GM23338 (cell line): ENCODE measurements around the gene CCDC106. TPM values are rescaled to one million over a fixed set of nuclear protein-coding genes. Genes with fewer than 3 reads are reported as not detected.

ENCODE experiments used
- ATAC-seq: fragments of 200-7000 bp; cut with Tn5 transposase; 3 replicates; pipeline ENCODE4 v1.9.1; 2020
- DNase-seq: peaks from one replicate; pipeline ENCODE4 v3.0.0-alpha.2; 2015; ENCODE audit warnings: low spot score
- H2AFZ ChIP-seq: fragments of 200-600 bp; sonication (generic); 2 replicates; pipeline ENCODE4 v1.8.0; 2016; ENCODE audit warnings: antibody characterized with exemption, mild to moderate bottlenecking, moderate library complexity
- H3F3A ChIP-seq: fragments of 200-600 bp; sonication (generic); replicated peaks from 2 replicates; pipeline ENCODE4 v1.8.0; 2017; ENCODE audit warnings: antibody characterized with exemption, mixed run types, low read depth
- H3K27ac ChIP-seq: fragments of 200-600 bp; sonication (generic); 2 replicates; pipeline ENCODE4 v1.6.1; 2016; ENCODE audit warnings: low read depth
- H3K27me3 ChIP-seq: fragments of 200-600 bp; sonication (generic); 2 replicates; pipeline ENCODE4 v1.8.0; 2016; ENCODE audit warnings: mild to moderate bottlenecking, mixed run types, moderate library complexity; ENCODE audit not compliant: insufficient read depth
- H3K36me3 ChIP-seq: fragments of 200-600 bp; sonication (generic); 2 replicates; pipeline ENCODE4 v1.8.0; 2016; ENCODE audit warnings: mild to moderate bottlenecking; ENCODE audit not compliant: insufficient read depth
- H3K4me1 ChIP-seq: fragments of 200-600 bp; sonication (generic); 2 replicates; pipeline ENCODE4 v1.8.0; 2016; ENCODE audit warnings: mild to moderate bottlenecking, moderate library complexity; ENCODE audit not compliant: insufficient read depth
- H3K4me2 ChIP-seq: fragments of 200-600 bp; sonication (generic); 2 replicates; pipeline ENCODE4 v1.7.1; 2017; ENCODE audit warnings: mixed run types
- H3K4me3 ChIP-seq: fragments of 200-600 bp; sonication (generic); 2 replicates; pipeline ENCODE4 v1.6.1; 2016; ENCODE audit warnings: mixed run types
- H3K79me2 ChIP-seq: fragments of 200-600 bp; sonication (generic); replicated peaks from 2 replicates; pipeline ENCODE4 v1.8.0; 2017; ENCODE audit warnings: mild to moderate bottlenecking; ENCODE audit not compliant: insufficient read depth
- H3K9me2 ChIP-seq: fragments of 200-600 bp; sonication (generic); 2 replicates; pipeline ENCODE4 v1.8.0; 2017; ENCODE audit not compliant: insufficient read depth
- H4K20me1 ChIP-seq: fragments of 200-600 bp; sonication (generic); replicated peaks from 2 replicates; pipeline ENCODE4 v1.8.0; 2017; ENCODE audit warnings: mild to moderate bottlenecking; ENCODE audit not compliant: insufficient read depth
- H3K27ac Mint-ChIP-seq: 2 replicates; pipeline ENCODE4 v1.8.0; 2020; ENCODE audit warnings: inconsistent platforms, mild to moderate bottlenecking, moderate library complexity, mixed read lengths
- H3K27me3 Mint-ChIP-seq: 3 replicates; pipeline ENCODE4 v1.8.0; 2022; ENCODE audit warnings: low read depth, mild to moderate bottlenecking, moderate library complexity, mixed read lengths, inconsistent platforms; ENCODE audit not compliant: insufficient read depth, poor library complexity
- H3K36me3 Mint-ChIP-seq: 3 replicates; pipeline ENCODE4 v1.8.0; 2021; ENCODE audit warnings: low read depth, mild to moderate bottlenecking, inconsistent platforms, moderate library complexity, mixed read lengths
- H3K4me1 Mint-ChIP-seq: 3 replicates; pipeline ENCODE4 v1.8.0; 2020; ENCODE audit warnings: mild to moderate bottlenecking, inconsistent platforms, mixed read lengths
- H3K4me3 Mint-ChIP-seq: 3 replicates; pipeline ENCODE4 v1.8.0; 2021; ENCODE audit warnings: moderate library complexity, mild to moderate bottlenecking, inconsistent platforms, mixed read lengths
- H3K9me3 Mint-ChIP-seq: 3 replicates; pipeline ENCODE4 v1.8.0; 2020; ENCODE audit warnings: moderate library complexity, mild to moderate bottlenecking, inconsistent platforms, mixed read lengths
- CREB1 ChIP-seq: fragments of 250-450 bp; sonication (Bioruptor Pico); IDR thresholded peaks from 2 replicates; pipeline ENCODE4 v1.5.0; 2020; ENCODE audit warnings: low read depth, mild to moderate bottlenecking, moderate library complexity
- EZH2phosphoT487 ChIP-seq: fragments of 200-600 bp; sonication (generic); IDR thresholded peaks from one replicate; pipeline ENCODE4 v1.8.1; 2018; ENCODE audit warnings: antibody characterized with exemption; ENCODE audit not compliant: unreplicated experiment
- JUNB ChIP-seq: IDR thresholded peaks from one replicate; pipeline ENCODE4 v1.6.1; 2016; ENCODE audit warnings: antibody characterized with exemption; ENCODE audit not compliant: unreplicated experiment
- POLR2AphosphoS5 ChIP-seq: IDR thresholded peaks from 2 replicates; pipeline ENCODE4 v1.6.1; 2016; ENCODE audit warnings: antibody characterized with exemption, low read depth
- REST ChIP-seq: IDR thresholded peaks from one replicate; pipeline ENCODE4 v1.6.1; 2018; ENCODE audit warnings: antibody characterized with exemption; ENCODE audit not compliant: unreplicated experiment
- STAT1 ChIP-seq: IDR thresholded peaks from one replicate; pipeline ENCODE4 v1.6.1; 2016; ENCODE audit warnings: antibody characterized with exemption; ENCODE audit not compliant: unreplicated experiment
- ZNF331 ChIP-seq: fragments of 250-450 bp; sonication (Bioruptor Pico); IDR thresholded peaks from 2 replicates; pipeline ENCODE4 v1.5.0; 2020; ENCODE audit warnings: low read depth, mild to moderate bottlenecking, moderate library complexity
- polyA plus RNA-seq: library from polyadenylated mRNA; unstranded; fragments of >200 nt; fragmentation: Nextera tagmentation; extraction: Ambion mirVana; gene quantifications from 2 replicates; pipeline ENCODE4 v1.2.1, GENCODE V29; 2016
- total RNA-seq: library from RNA; depleted of rRNA; stranded (reverse); fragments of >200 nt; shearing (Covaris generic); gene quantifications from 2 replicates; pipeline ENCODE4 v1.2.3, GENCODE V29; 2014
- TF ChIP-seq, protein P1 (sequence below): IDR thresholded peaks from 2 replicates; pipeline ENCODE4 v1.6.1; 2016; ENCODE audit warnings: antibody characterized with exemption
- TF ChIP-seq, protein P2 (sequence below), 2 experiments: fragments of 200-600 bp in 1 of 2; sonication (generic) in 1 of 2; conservative IDR thresholded peaks; 2 replicates each; pipeline versions ENCODE4 v1.5.1 to v1.6.1; 2016 to 2017; ENCODE audit warnings: antibody characterized with exemption in 2 of 2, low read depth in 2 of 2, mild to moderate bottlenecking in 2 of 2, moderate library complexity in 1 of 2

The CCDC106 gene
- total and polyA plus RNA-seq, 2 experiments from 2014 or later, result 12.0 to 17.6 TPM

- Mint-ChIP-seq H3K9me3 (no peaks in the 10 kb centered on the region), H3K4me3 (no peak overlapping the region), H3K4me1 (peaks cover 4% of the 10 kb centered on the region), H3K36me3 (peaks cover 35% of the 10 kb centered on the region), H3K27ac (no peak overlapping the region), H3K27me3 (peaks cover 6% of the 10 kb centered on the region)
- H3K4me3 ChIP-seq, result no peak overlapping the region
- H3K27ac ChIP-seq, result no peak overlapping the region; the same call in 1 of the 2 replicates
- no peak overlapping the region for H3K4me2 ChIP-seq
- TF ChIP-seq, protein P1, sequence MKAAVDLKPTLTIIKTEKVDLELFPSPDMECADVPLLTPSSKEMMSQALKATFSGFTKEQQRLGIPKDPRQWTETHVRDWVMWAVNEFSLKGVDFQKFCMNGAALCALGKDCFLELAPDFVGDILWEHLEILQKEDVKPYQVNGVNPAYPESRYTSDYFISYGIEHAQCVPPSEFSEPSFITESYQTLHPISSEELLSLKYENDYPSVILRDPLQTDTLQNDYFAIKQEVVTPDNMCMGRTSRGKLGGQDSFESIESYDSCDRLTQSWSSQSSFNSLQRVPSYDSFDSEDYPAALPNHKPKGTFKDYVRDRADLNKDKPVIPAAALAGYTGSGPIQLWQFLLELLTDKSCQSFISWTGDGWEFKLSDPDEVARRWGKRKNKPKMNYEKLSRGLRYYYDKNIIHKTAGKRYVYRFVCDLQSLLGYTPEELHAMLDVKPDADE, result no peak
- TF ChIP-seq, protein P2, sequence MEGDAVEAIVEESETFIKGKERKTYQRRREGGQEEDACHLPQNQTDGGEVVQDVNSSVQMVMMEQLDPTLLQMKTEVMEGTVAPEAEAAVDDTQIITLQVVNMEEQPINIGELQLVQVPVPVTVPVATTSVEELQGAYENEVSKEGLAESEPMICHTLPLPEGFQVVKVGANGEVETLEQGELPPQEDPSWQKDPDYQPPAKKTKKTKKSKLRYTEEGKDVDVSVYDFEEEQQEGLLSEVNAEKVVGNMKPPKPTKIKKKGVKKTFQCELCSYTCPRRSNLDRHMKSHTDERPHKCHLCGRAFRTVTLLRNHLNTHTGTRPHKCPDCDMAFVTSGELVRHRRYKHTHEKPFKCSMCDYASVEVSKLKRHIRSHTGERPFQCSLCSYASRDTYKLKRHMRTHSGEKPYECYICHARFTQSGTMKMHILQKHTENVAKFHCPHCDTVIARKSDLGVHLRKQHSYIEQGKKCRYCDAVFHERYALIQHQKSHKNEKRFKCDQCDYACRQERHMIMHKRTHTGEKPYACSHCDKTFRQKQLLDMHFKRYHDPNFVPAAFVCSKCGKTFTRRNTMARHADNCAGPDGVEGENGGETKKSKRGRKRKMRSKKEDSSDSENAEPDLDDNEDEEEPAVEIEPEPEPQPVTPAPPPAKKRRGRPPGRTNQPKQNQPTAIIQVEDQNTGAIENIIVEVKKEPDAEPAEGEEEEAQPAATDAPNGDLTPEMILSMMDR (conservative IDR thresholded peaks at IDR 0.05; ENCODE audit: low read depth in 2 of 2), result no peak
- TF ChIP-seq POLR2AphosphoS5, result no peak
- DNase-seq (no peak), ATAC-seq (no peak)
- no peaks in the 10 kb centered on the region for H3K9me2 ChIP-seq
- peaks cover 53% of the 10 kb centered on the region for H3K79me2 ChIP-seq
- H3K4me1 ChIP-seq, result peaks cover 3% of the 10 kb centered on the region; the same call in 1 of the 2 replicates
- peaks cover 30% of the 10 kb centered on the region for H4K20me1 ChIP-seq
- H3K36me3 ChIP-seq, result peaks cover 12% of the 10 kb centered on the region; the same call in 1 of the 2 replicates
- no peak overlapping the region for H2AFZ ChIP-seq
- H3K27me3 ChIP-seq, result no peaks in the 10 kb centered on the region
- no peaks in the 10 kb centered on the region for H3F3A ChIP-seq
These were observed 33.4 kb downstream of the CCDC106 start for GRCh38 chr19:55681131-55682092.

DNA sequence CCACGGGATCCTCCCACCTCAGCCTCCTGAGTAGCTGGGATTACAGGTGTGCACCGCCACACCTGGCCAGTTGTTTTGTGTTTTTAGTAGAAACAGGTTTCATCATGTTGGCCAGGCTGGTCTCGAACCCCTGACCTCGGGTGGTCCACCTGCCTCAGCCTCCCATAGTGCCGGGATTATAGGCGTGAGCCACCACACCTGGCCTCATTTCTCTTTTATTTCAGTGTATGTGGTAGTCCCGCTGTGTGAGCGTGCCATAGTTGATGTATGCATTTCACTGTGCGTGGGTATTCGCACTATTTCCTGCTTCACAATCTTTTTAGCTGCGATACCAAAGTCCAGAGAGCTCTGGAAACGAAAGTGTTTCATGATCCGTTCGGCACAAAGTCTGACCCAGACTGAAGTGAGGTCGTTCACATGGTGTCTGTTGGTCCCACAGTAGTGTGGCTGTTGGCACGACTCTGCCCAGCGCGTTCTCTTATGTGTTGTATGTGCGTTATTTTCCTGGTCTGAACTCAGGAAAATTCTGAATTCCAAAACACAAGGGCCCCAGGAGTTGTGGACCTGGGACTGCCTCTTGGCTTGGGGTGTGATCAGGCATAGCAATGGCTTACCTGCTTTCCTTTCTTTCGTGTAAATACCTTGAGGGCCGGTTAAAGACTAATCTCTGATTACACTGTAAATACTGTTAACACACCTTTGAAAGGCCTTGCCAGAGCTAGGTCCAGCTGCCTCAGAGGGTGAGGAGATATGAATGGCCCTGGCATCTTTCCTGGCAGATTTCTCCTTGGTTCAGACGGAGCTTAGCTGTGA, 35.6 kb downstream of the CCDC106 start:
- no peak for ATAC-seq
- Mint-ChIP-seq H3K27me3 (peaks cover 6% of the 10 kb centered on the region), H3K4me1 (no peaks in the 10 kb centered on the region; the same call in 2 of the 3 replicates), H3K36me3 (peaks cover 28% of the 10 kb centered on the region), H3K9me3 (no peaks in the 10 kb centered on the region), H3K27ac (no peak overlapping the region), H3K4me3 (no peak overlapping the region)
- Histone ChIP-seq H3K4me1 (no peaks in the 10 kb centered on the region), H3K4me2 (no peak overlapping the region), H3F3A (no peaks in the 10 kb centered on the region), H3K4me3 (no peak overlapping the region), H2AFZ (no peak overlapping the region), H3K36me3 (peaks cover 9% of the 10 kb centered on the region; the same call in 1 of the 2 replicates), H3K9me2 (no peaks in the 10 kb centered on the region), H3K79me2 (peaks cover 39% of the 10 kb centered on the region), H3K27me3 (no peaks in the 10 kb centered on the region), H4K20me1 (peaks cover 16% of the 10 kb centered on the region; the same call in 1 of the 2 replicates), H3K27ac (no peak overlapping the region)
- DNase-seq, result no peak
- TF ChIP-seq REST, result no peak
- TF ChIP-seq CREB1 (CRISPR knock-in tag), result no peak
- TF ChIP-seq ZNF331 (CRISPR knock-in tag), result no peak
- TF ChIP-seq JUNB, result no peak
- no peak for TF ChIP-seq STAT1
- TF ChIP-seq, protein P2 (conservative IDR thresholded peaks at IDR 0.05; ENCODE audit: low read depth in 2 of 2), result no peak
- TF ChIP-seq, protein P1, result no peak
- TF ChIP-seq EZH2phosphoT487, result no peak
